Measurements from ENCODE around the gene GABRA5. TPM values are rescaled to one million over a fixed set of nuclear protein-coding genes. Genes with fewer than 3 reads are reported as not detected.

GABRA5 gene
- total and polyA plus RNA-seq, 10 of the 15 experiments (the other 5 are each of a cell fraction or from before 2014, with no cell fraction given): 0.10 TPM; not detected in 9

GRCh38 chr15:26842391-26842790 is 24.5 kb upstream of the GABRA5 start (continued):
- TF ChIP-seq ESRRA (IDR thresholded peaks at IDR 0.05; ENCODE audit: low read length) (no peak), NR2C1 (IDR thresholded peaks at IDR 0.05) (no peak), SP1 (IDR thresholded peaks at IDR 0.05; ENCODE audit: low read depth, low read length) (no peak), MYC (IDR thresholded peaks at IDR 0.05; ENCODE audit: insufficient read depth, insufficient read length, insufficient replicate concordance, low read length, severe bottlenecking) (no peak), RAD21 (IDR thresholded peaks at IDR 0.05; ENCODE audit: insufficient read depth, low read depth, low read length) (no peak), MTA2 (IDR thresholded peaks at IDR 0.05; ENCODE audit: low read depth) (no peak), BCL11A (IDR thresholded peaks at IDR 0.05; ENCODE audit: low read depth, low read length) (no peak), SPI1 (IDR thresholded peaks at IDR 0.05; ENCODE audit: borderline replicate concordance, insufficient read depth, low read depth, low read length) (no peak)
- TF ChIP-seq, protein P1, sequence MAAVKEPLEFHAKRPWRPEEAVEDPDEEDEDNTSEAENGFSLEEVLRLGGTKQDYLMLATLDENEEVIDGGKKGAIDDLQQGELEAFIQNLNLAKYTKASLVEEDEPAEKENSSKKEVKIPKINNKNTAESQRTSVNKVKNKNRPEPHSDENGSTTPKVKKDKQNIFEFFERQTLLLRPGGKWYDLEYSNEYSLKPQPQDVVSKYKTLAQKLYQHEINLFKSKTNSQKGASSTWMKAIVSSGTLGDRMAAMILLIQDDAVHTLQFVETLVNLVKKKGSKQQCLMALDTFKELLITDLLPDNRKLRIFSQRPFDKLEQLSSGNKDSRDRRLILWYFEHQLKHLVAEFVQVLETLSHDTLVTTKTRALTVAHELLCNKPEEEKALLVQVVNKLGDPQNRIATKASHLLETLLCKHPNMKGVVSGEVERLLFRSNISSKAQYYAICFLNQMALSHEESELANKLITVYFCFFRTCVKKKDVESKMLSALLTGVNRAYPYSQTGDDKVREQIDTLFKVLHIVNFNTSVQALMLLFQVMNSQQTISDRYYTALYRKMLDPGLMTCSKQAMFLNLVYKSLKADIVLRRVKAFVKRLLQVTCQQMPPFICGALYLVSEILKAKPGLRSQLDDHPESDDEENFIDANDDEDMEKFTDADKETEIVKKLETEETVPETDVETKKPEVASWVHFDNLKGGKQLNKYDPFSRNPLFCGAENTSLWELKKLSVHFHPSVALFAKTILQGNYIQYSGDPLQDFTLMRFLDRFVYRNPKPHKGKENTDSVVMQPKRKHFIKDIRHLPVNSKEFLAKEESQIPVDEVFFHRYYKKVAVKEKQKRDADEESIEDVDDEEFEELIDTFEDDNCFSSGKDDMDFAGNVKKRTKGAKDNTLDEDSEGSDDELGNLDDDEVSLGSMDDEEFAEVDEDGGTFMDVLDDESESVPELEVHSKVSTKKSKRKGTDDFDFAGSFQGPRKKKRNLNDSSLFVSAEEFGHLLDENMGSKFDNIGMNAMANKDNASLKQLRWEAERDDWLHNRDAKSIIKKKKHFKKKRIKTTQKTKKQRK (IDR thresholded peaks at IDR 0.05; ENCODE audit: low read depth, low read length): no peak

- no peak for FAIRE-seq
- intact Hi-C loops (cut with micrococcal nuclease; ENCODE audit: unreplicated experiment): no loop called here
- H3K9me3 ChIP-seq (replicated peaks; ENCODE audit: control insufficient read depth, insufficient read depth, low read length): no peaks in the 10 kb centered on the region; the same call in 2 of the 3 replicates
- SMC1A ChIA-PET (ENCODE audit: uncharacterized antibody, unreplicated experiment): no interaction called here
- no TSS peak for BruUV-seq (replicated peaks)
- no peaks in the 10 kb centered on the region for H4K20me1 ChIP-seq (ENCODE audit: control insufficient read depth, insufficient read depth)
- no peak overlapping the region for H3K4me2 ChIP-seq (ENCODE audit: control insufficient read depth, insufficient read depth)
- no peak for ATAC-seq
- H3K4me1 ChIP-seq (ENCODE audit: control insufficient read depth, insufficient read depth, low read length): no peaks in the 10 kb centered on the region
- DNase-seq (ENCODE audit: low read depth, low spot score): no peak
- H3K27ac ChIP-seq (ENCODE audit: control insufficient read depth, insufficient read depth): no peak overlapping the region
- no peak overlapping the region for H2AFZ ChIP-seq (ENCODE audit: control insufficient read depth, low read depth, low read length)
- RAD21 ChIA-PET (ENCODE audit: unreplicated experiment): no interaction called here
- H3K79me2 ChIP-seq (ENCODE audit: control insufficient read depth, insufficient read depth, low read length): no peaks in the 10 kb centered on the region
- no peak overlapping the region for H3K9ac ChIP-seq (ENCODE audit: control insufficient read depth, insufficient read depth, low read length)
- POLR2A ChIA-PET: no interaction called here
- no peaks in the 10 kb centered on the region for H3K36me3 ChIP-seq (ENCODE audit: control insufficient read depth in 2 of 2, insufficient read depth in 2 of 2, low read length in 1 of 2)
- in situ Hi-C loops (cut with MboI): loop anchor here (10.0 kb wide), 1 partner anchor 60 kb away; no protein-coding TSS in a partner anchor
- H3K4me3 ChIP-seq: no peak overlapping the region
- H3K27me3 ChIP-seq (replicated peaks in 1 of 2; ENCODE audit: control insufficient read depth in 2 of 2, insufficient read depth in 2 of 2, low read length in 1 of 2): no peaks in the 10 kb centered on the region
- CTCF ChIA-PET: no interaction called here
- TF ChIP-seq KDM1A (IDR thresholded peaks at IDR 0.05; ENCODE audit: borderline replicate concordance) (no peak), HDGF (IDR thresholded peaks at IDR 0.05) (no peak), ZBTB40 (IDR thresholded peaks at IDR 0.05; ENCODE audit: borderline replicate concordance) (no peak), EP300 (IDR thresholded peaks at IDR 0.05; ENCODE audit: borderline replicate concordance in 1 of 2, control insufficient read depth in 1 of 2, low read depth in 2 of 2, low read length in 2 of 2) (no peak), ZNF274 (IDR thresholded peaks at IDR 0.05; ENCODE audit: insufficient read depth, insufficient read length) (no peak), SREBF2 (IDR thresholded peaks at IDR 0.05; ENCODE audit: low read length) (no peak), ZBED1 (IDR thresholded peaks at IDR 0.05; ENCODE audit: borderline replicate concordance) (no peak), DPF2 (IDR thresholded peaks at IDR 0.05) (no peak)
Observed at GRCh38 chr15:26844901-26845300, 22.0 kb upstream of the GABRA5 start.

Measured in GM12878 (cell line).